ENCODE results near the gene FGFRL1. TPM values are rescaled to one million over a fixed set of nuclear protein-coding genes. Genes with fewer than 3 reads are reported as not detected.

FGFRL1 gene
- total and polyA plus RNA-seq, 2 of the 13 experiments (the other 11 are each of a cell fraction or from before 2014, with no cell fraction given): 19.1 to 30.6 TPM

GRCh38 chr4:987624-988513, 23.6 kb upstream of the FGFRL1 start (continued):
- TF ChIP-seq ZBTB4 (CRISPR knock-in tag; IDR thresholded peaks at IDR 0.05; ENCODE audit: borderline replicate concordance): peak; percentile 77; the same call in 1 of the 2 replicates
- no peak for TF ChIP-seq TFDP1 (CRISPR knock-in tag; IDR thresholded peaks at IDR 0.05; ENCODE audit: borderline replicate concordance)
- TF ChIP-seq NONO (IDR thresholded peaks at IDR 0.05): no peak
- no peak for TF ChIP-seq NONO (CRISPR knock-in tag; conservative IDR thresholded peaks at IDR 0.05)
- TF ChIP-seq ZNF350 (CRISPR knock-in tag; IDR thresholded peaks at IDR 0.05; ENCODE audit: borderline replicate concordance, low read depth): 0 out of 2 replicates have a peak, but pooled peaks have one; percentile 26
- TF ChIP-seq EEA1 (CRISPR knock-in tag; IDR thresholded peaks at IDR 0.05; ENCODE audit: borderline replicate concordance): 0 out of 2 replicates have a peak, but pooled peaks have one; percentile 12
- TF ChIP-seq RBM22 (optimal IDR thresholded peaks at IDR 0.05; ENCODE audit: low read length): peak; percentile 85
- no peak for TF ChIP-seq THYN1 (CRISPR knock-in tag; IDR thresholded peaks at IDR 0.05; ENCODE audit: borderline replicate concordance, low read depth)
- peak; percentile 51; the same call in 1 of the 2 replicates for TF ChIP-seq ZBTB33 (CRISPR knock-in tag; IDR thresholded peaks at IDR 0.05)
- TF ChIP-seq TOE1 (CRISPR knock-in tag; IDR thresholded peaks at IDR 0.05): no peak
- TF ChIP-seq GMEB2 (CRISPR knock-in tag; IDR thresholded peaks at IDR 0.05; ENCODE audit: low read depth): no peak
- no peak for TF ChIP-seq DPF2 (CRISPR knock-in tag; IDR thresholded peaks at IDR 0.05; ENCODE audit: borderline replicate concordance, low read depth)
- no peak for TF ChIP-seq EP300 (IDR thresholded peaks at IDR 0.05; ENCODE audit: low read depth in 2 of 2, low read length in 2 of 2)
- TF ChIP-seq EP300 (CRISPR knock-in tag; IDR thresholded peaks at IDR 0.05; ENCODE audit: borderline replicate concordance): no peak
- peak; percentile 61 for TF ChIP-seq RBM39 (IDR thresholded peaks at IDR 0.05; ENCODE audit: low read depth, low read length, poor library complexity, severe bottlenecking)
- TF ChIP-seq HOXA3 (CRISPR knock-in tag; IDR thresholded peaks at IDR 0.05): 0 out of 2 replicates have a peak, but pooled peaks have one; percentile 13
- no peak for TF ChIP-seq FLYWCH1 (CRISPR knock-in tag; IDR thresholded peaks at IDR 0.05)
- no peak for TF ChIP-seq LCORL (IDR thresholded peaks at IDR 0.05)
- TF ChIP-seq LCORL (CRISPR knock-in tag; IDR thresholded peaks at IDR 0.05): no peak
- 0 out of 2 replicates have a peak, but pooled peaks have one; percentile 12 for TF ChIP-seq ZSCAN31 (CRISPR knock-in tag; IDR thresholded peaks at IDR 0.05; ENCODE audit: low read depth)
- no peak for TF ChIP-seq ZSCAN30 (CRISPR knock-in tag; IDR thresholded peaks at IDR 0.05)

Measured in HepG2 (cell line).